CD14-positive monocyte (primary cell): Measurements from ENCODE around the gene SOX30. TPM values are rescaled to one million over a fixed set of nuclear protein-coding genes. Genes with fewer than 3 reads are reported as not detected.

Source experiments
- DNase-seq, 3 donors: peaks; one replicate each; pipeline ENCODE4 v3.0.0-alpha.2; 2011 to 2022
- H2AFZ ChIP-seq: 2 replicates; pipeline ENCODE4 v1.6.0; 2012; ENCODE audit warnings: mild to moderate bottlenecking, low read depth, low read length, inconsistent platforms; ENCODE audit not compliant: insufficient read depth, poor library complexity, severe bottlenecking
- H3K27ac ChIP-seq, 2 donors: 1 replicate in 1 of 2; 2 replicates in 1 of 2; pipeline ENCODE4 v1.5.1; 2012 to 2013; ENCODE audit warnings: low read length in 2 of 2, control low read depth in 1 of 2, inconsistent platforms in 1 of 2, low read depth in 1 of 2, mild to moderate bottlenecking in 1 of 2
- H3K27me3 ChIP-seq, 2 donors: one replicate each; pipeline versions ENCODE4 v1.6.0 to v1.6.1; 2011 to 2013; ENCODE audit warnings: low read length in 2 of 2; ENCODE audit not compliant: control insufficient read depth in 2 of 2, insufficient read depth in 2 of 2
- H3K36me3 ChIP-seq, 2 donors: replicated peaks in 1 of 2; 1 replicate in 1 of 2; 2 replicates in 1 of 2; pipeline versions ENCODE4 v1.5.1 to v1.6.1; 2012 to 2013; ENCODE audit warnings: low read length in 2 of 2, control low read depth in 1 of 2, inconsistent platforms in 1 of 2, mild to moderate bottlenecking in 1 of 2; ENCODE audit not compliant: insufficient read depth in 2 of 2, control insufficient read depth in 1 of 2
- H3K4me1 ChIP-seq, 2 donors: 1 replicate in 1 of 2; 2 replicates in 1 of 2; pipeline versions ENCODE4 v1.5.1 to v1.6.1; 2012 to 2013; ENCODE audit warnings: low read length in 2 of 2, control low read depth in 1 of 2, inconsistent platforms in 1 of 2, mild to moderate bottlenecking in 1 of 2, moderate library complexity in 1 of 2; ENCODE audit not compliant: insufficient read depth in 2 of 2, control insufficient read depth in 1 of 2
- H3K4me2 ChIP-seq: replicated peaks from 2 replicates; pipeline ENCODE3; 2012; ENCODE audit warnings: low read length, moderate library complexity, mild to moderate bottlenecking; ENCODE audit not compliant: poor library complexity, severe bottlenecking; ENCODE audit errors: extremely low read depth
- H3K4me3 ChIP-seq, 3 experiments: fragments of 200-600 bp in 1 of 3; sonication (generic) in 1 of 3; replicated peaks in 1 of 3; 1 replicate in 2 of 3; 2 replicates in 1 of 3; pipeline ENCODE4 v1.5.1; 2011 to 2013; ENCODE audit warnings: low read length in 3 of 3, mild to moderate bottlenecking in 3 of 3, control low read depth in 2 of 3, low read depth in 2 of 3, inconsistent platforms in 1 of 3, moderate library complexity in 1 of 3
- H3K79me2 ChIP-seq: 2 replicates; pipeline ENCODE4 v1.6.0; 2012; ENCODE audit warnings: mild to moderate bottlenecking, control low read depth, inconsistent platforms, low read length, moderate library complexity; ENCODE audit not compliant: insufficient read depth
- H3K9ac ChIP-seq: 2 replicates; pipeline ENCODE4 v1.6.0; 2017; ENCODE audit warnings: low read length, mild to moderate bottlenecking; ENCODE audit not compliant: insufficient read depth, poor library complexity, severe bottlenecking
- H3K9me3 ChIP-seq, 2 donors: replicated peaks in 1 of 2; 1 replicate in 1 of 2; 2 replicates in 1 of 2; pipeline versions ENCODE4 v1.5.1 to v1.6.1; 2012 to 2013; ENCODE audit warnings: low read length in 2 of 2, control low read depth in 1 of 2; ENCODE audit not compliant: control insufficient read depth in 1 of 2, insufficient read depth in 1 of 2
- H4K20me1 ChIP-seq: 2 replicates; pipeline ENCODE4 v1.6.0; 2012; ENCODE audit warnings: mild to moderate bottlenecking, low read length, control low read depth, moderate library complexity; ENCODE audit not compliant: insufficient read depth
- H3K27ac Mint-ChIP-seq, 7 donors: one replicate each; pipeline ENCODE4 v1.8.0; 2020; ENCODE audit warnings: mild to moderate bottlenecking in 7 of 7, mixed read lengths in 7 of 7, moderate library complexity in 6 of 7, inconsistent platforms in 2 of 7
- H3K27me3 Mint-ChIP-seq, 3 donors: one replicate each; pipeline ENCODE4 v1.8.0; 2021 to 2022; ENCODE audit warnings: low read depth in 3 of 3, mild to moderate bottlenecking in 3 of 3, mixed read lengths in 3 of 3, moderate library complexity in 3 of 3, inconsistent platforms in 1 of 3
- H3K36me3 Mint-ChIP-seq, 2 donors: one replicate each; pipeline ENCODE4 v1.8.0; 2020; ENCODE audit warnings: mixed read lengths in 2 of 2, inconsistent platforms in 1 of 2, mild to moderate bottlenecking in 1 of 2
- H3K4me1 Mint-ChIP-seq: one replicate; pipeline ENCODE4 v1.8.0; 2020; ENCODE audit warnings: mild to moderate bottlenecking, mixed read lengths
- H3K4me3 Mint-ChIP-seq, 2 donors: one replicate each; pipeline ENCODE4 v1.8.0; 2020; ENCODE audit warnings: mild to moderate bottlenecking in 2 of 2, mixed read lengths in 2 of 2, moderate library complexity in 1 of 2
- H3K9me3 Mint-ChIP-seq, 7 donors: one replicate each; pipeline ENCODE4 v1.8.0; 2020 to 2022; ENCODE audit warnings: mixed read lengths in 7 of 7, mild to moderate bottlenecking in 6 of 7, moderate library complexity in 6 of 7, inconsistent platforms in 2 of 7
- CTCF ChIP-seq: fragments of 200-600 bp; IDR thresholded peaks from one replicate; pipeline ENCODE4 v1.8.0; 2022; ENCODE audit warnings: antibody characterized with exemption, mild to moderate bottlenecking
- WGBS: methylation state at CpG from one replicate; pipeline ENCODE4 v1.1.5; 2013; ENCODE audit warnings: missing lambda C conversion rate; ENCODE audit not compliant: insufficient coverage; 5-methylcytosine and 5-hydroxymethylcytosine counted together
- intact Hi-C, 2 donors: fragments of 100-400 bp; cut with micrococcal nuclease; formaldehyde crosslinking; loops; one replicate each; pipeline versions ENCODE4 v1.15.0 to v1.15.1; 2023
- polyA plus RNA-seq, 3 donors: library from polyadenylated mRNA; depleted of rRNA in 1 of 3; unstranded in 2 of 3; stranded (reverse) in 1 of 3; fragments of 300-500 nt in 2 of 3; fragments of >200 nt in 1 of 3; fragmentation: Illumina TruSeq in 2 of 3; gene quantifications; 1 replicate in 2 of 3; 2 replicates in 1 of 3; pipeline ENCODE4 v1.2.3, GENCODE V29; 2012 to 2021
- small RNA-seq: library from RNA; depleted of rRNA; stranded (forward); fragments of <200 nt; gene quantifications from one replicate; pipeline ENCODE3, GENCODE V24; 2012; ENCODE audit warnings: low read depth; ENCODE audit not compliant: insufficient read length

SOX30 gene
- polyA plus RNA-seq, 3 donors: 0.03 to 0.22 (median 0.12) TPM

- H3K36me3 ChIP-seq: no peaks in the 10 kb centered on the region
- H3K27me3 ChIP-seq: no peaks in the 10 kb centered on the region
- no peak overlapping the region for H3K9ac ChIP-seq
- Mint-ChIP-seq H3K9me3 (no peaks in the 10 kb centered on the region), H3K36me3 (peaks cover 0 to 3% of the 10 kb centered on the region in 2 donors), H3K27me3 (peaks cover 2 to 7% (median 6%) of the 10 kb centered on the region in 3 donors), H3K4me3 (peak overlapping the region in 1 of 2 donors; percentile 8), H3K27ac (no peak overlapping the region), H3K4me1 (peaks cover 47% of the 10 kb centered on the region)
- H2AFZ ChIP-seq: no peak overlapping the region
- no peak overlapping the region for H3K4me3 ChIP-seq
- H3K79me2 ChIP-seq: peaks cover 29% of the 10 kb centered on the region
- no peak overlapping the region for H3K27ac ChIP-seq
- WGBS: no CpG with 5 or more reads among the region's 4 CpGs
- intact Hi-C loops: loop anchor here in 1 of 2 donors (10.0 kb wide), 1 partner anchor 88 kb away; no protein-coding TSS in a partner anchor
- no peak overlapping the region for H3K4me2 ChIP-seq
- H3K4me1 ChIP-seq: peaks cover 47 to 52% of the 10 kb centered on the region in 2 donors
- H3K9me3 ChIP-seq: no peaks in the 10 kb centered on the region
- H4K20me1 ChIP-seq: no peaks in the 10 kb centered on the region
- peak in 1 of 3 donors; percentile 27 for DNase-seq
- TF ChIP-seq CTCF: no peak
Measured at GRCh38 chr5:157576678-157577077, 75.6 kb downstream of the SOX30 start.

Small RNA genes lying within 50 kb of the gene (small RNA-seq; reads per million reads assigned to genes)
- gene RNU6-390P: not detected

Other genes with a start within 250 kb of the SOX30 start
- 1 to 10 TPM in 1 of 3 donors, under 1 TPM in 1, not detected in 1; 0.04 to 2.3 TPM for gene NIPAL4, start 192.2 kb downstream of the SOX30 start, polyA plus RNA-seq
- gene ADAM19, start 76.7 kb downstream of the SOX30 start, polyA plus RNA-seq: 10 to 100 TPM in 1 of 3 donors, 1 to 10 TPM in 2; 3.0 to 12.7 (median 6.2) TPM
- gene C5orf52, start 19.1 kb upstream of the SOX30 start, polyA plus RNA-seq: not detected
- 10 to 100 TPM in 1 of 3 donors, 1 to 10 TPM in 2; 7.6 to 12.2 (median 7.6) TPM for gene THG1L, start 79.0 kb upstream of the SOX30 start, polyA plus RNA-seq
- gene LSM11, start 91.3 kb upstream of the SOX30 start, polyA plus RNA-seq: 1 to 10 TPM in 1 of 3 donors, under 1 TPM in 2; 0.28 to 1.3 (median 0.41) TPM
- 100 to 1,000 TPM in 1 of 3 donors, 10 to 100 TPM in 2; 67.4 to 100 (median 71.9) TPM for gene CLINT1, start 206.7 kb upstream of the SOX30 start, polyA plus RNA-seq